GM23338 (cell line): Measurements from ENCODE around the gene CCN6. TPM values are rescaled to one million over a fixed set of nuclear protein-coding genes. Genes with fewer than 3 reads are reported as not detected.

Experiments
- ATAC-seq: fragments of 200-7000 bp; cut with Tn5 transposase; 3 replicates; pipeline ENCODE4 v1.9.1; 2020
- DNase-seq: peaks from one replicate; pipeline ENCODE4 v3.0.0-alpha.2; 2015; ENCODE audit warnings: low spot score
- H2AFZ ChIP-seq: fragments of 200-600 bp; sonication (generic); 2 replicates; pipeline ENCODE4 v1.8.0; 2016; ENCODE audit warnings: antibody characterized with exemption, mild to moderate bottlenecking, moderate library complexity
- H3F3A ChIP-seq: fragments of 200-600 bp; sonication (generic); replicated peaks from 2 replicates; pipeline ENCODE4 v1.8.0; 2017; ENCODE audit warnings: antibody characterized with exemption, mixed run types, low read depth
- H3K27ac ChIP-seq: fragments of 200-600 bp; sonication (generic); 2 replicates; pipeline ENCODE4 v1.6.1; 2016; ENCODE audit warnings: low read depth
- H3K27me3 ChIP-seq: fragments of 200-600 bp; sonication (generic); 2 replicates; pipeline ENCODE4 v1.8.0; 2016; ENCODE audit warnings: mild to moderate bottlenecking, mixed run types, moderate library complexity; ENCODE audit not compliant: insufficient read depth
- H3K36me3 ChIP-seq: fragments of 200-600 bp; sonication (generic); 2 replicates; pipeline ENCODE4 v1.8.0; 2016; ENCODE audit warnings: mild to moderate bottlenecking; ENCODE audit not compliant: insufficient read depth
- H3K4me1 ChIP-seq: fragments of 200-600 bp; sonication (generic); 2 replicates; pipeline ENCODE4 v1.8.0; 2016; ENCODE audit warnings: mild to moderate bottlenecking, moderate library complexity; ENCODE audit not compliant: insufficient read depth
- H3K4me2 ChIP-seq: fragments of 200-600 bp; sonication (generic); 2 replicates; pipeline ENCODE4 v1.7.1; 2017; ENCODE audit warnings: mixed run types
- H3K4me3 ChIP-seq: fragments of 200-600 bp; sonication (generic); 2 replicates; pipeline ENCODE4 v1.6.1; 2016; ENCODE audit warnings: mixed run types
- H3K79me2 ChIP-seq: fragments of 200-600 bp; sonication (generic); replicated peaks from 2 replicates; pipeline ENCODE4 v1.8.0; 2017; ENCODE audit warnings: mild to moderate bottlenecking; ENCODE audit not compliant: insufficient read depth
- H3K9me2 ChIP-seq: fragments of 200-600 bp; sonication (generic); 2 replicates; pipeline ENCODE4 v1.8.0; 2017; ENCODE audit not compliant: insufficient read depth
- H4K20me1 ChIP-seq: fragments of 200-600 bp; sonication (generic); replicated peaks from 2 replicates; pipeline ENCODE4 v1.8.0; 2017; ENCODE audit warnings: mild to moderate bottlenecking; ENCODE audit not compliant: insufficient read depth
- H3K27ac Mint-ChIP-seq: 2 replicates; pipeline ENCODE4 v1.8.0; 2020; ENCODE audit warnings: inconsistent platforms, mild to moderate bottlenecking, moderate library complexity, mixed read lengths
- H3K27me3 Mint-ChIP-seq: 3 replicates; pipeline ENCODE4 v1.8.0; 2022; ENCODE audit warnings: low read depth, mild to moderate bottlenecking, moderate library complexity, mixed read lengths, inconsistent platforms; ENCODE audit not compliant: insufficient read depth, poor library complexity
- H3K36me3 Mint-ChIP-seq: 3 replicates; pipeline ENCODE4 v1.8.0; 2021; ENCODE audit warnings: low read depth, mild to moderate bottlenecking, inconsistent platforms, moderate library complexity, mixed read lengths
- H3K4me1 Mint-ChIP-seq: 3 replicates; pipeline ENCODE4 v1.8.0; 2020; ENCODE audit warnings: mild to moderate bottlenecking, inconsistent platforms, mixed read lengths
- H3K4me3 Mint-ChIP-seq: 3 replicates; pipeline ENCODE4 v1.8.0; 2021; ENCODE audit warnings: moderate library complexity, mild to moderate bottlenecking, inconsistent platforms, mixed read lengths
- H3K9me3 Mint-ChIP-seq: 3 replicates; pipeline ENCODE4 v1.8.0; 2020; ENCODE audit warnings: moderate library complexity, mild to moderate bottlenecking, inconsistent platforms, mixed read lengths
- CREB1 ChIP-seq: fragments of 250-450 bp; sonication (Bioruptor Pico); IDR thresholded peaks from 2 replicates; pipeline ENCODE4 v1.5.0; 2020; ENCODE audit warnings: low read depth, mild to moderate bottlenecking, moderate library complexity
- CTCF ChIP-seq, 2 experiments: fragments of 200-600 bp in 1 of 2; sonication (generic) in 1 of 2; conservative IDR thresholded peaks; 2 replicates each; pipeline versions ENCODE4 v1.5.1 to v1.6.1; 2016 to 2017; ENCODE audit warnings: antibody characterized with exemption in 2 of 2, low read depth in 2 of 2, mild to moderate bottlenecking in 2 of 2, moderate library complexity in 1 of 2
- EZH2 ChIP-seq: fragments of 200-600 bp; sonication (generic); IDR thresholded peaks from one replicate; pipeline ENCODE4 v1.8.0; 2017; ENCODE audit warnings: antibody characterized with exemption, mild to moderate bottlenecking, low read depth; ENCODE audit not compliant: unreplicated experiment
- EZH2phosphoT487 ChIP-seq: fragments of 200-600 bp; sonication (generic); IDR thresholded peaks from one replicate; pipeline ENCODE4 v1.8.1; 2018; ENCODE audit warnings: antibody characterized with exemption; ENCODE audit not compliant: unreplicated experiment
- JUNB ChIP-seq: IDR thresholded peaks from one replicate; pipeline ENCODE4 v1.6.1; 2016; ENCODE audit warnings: antibody characterized with exemption; ENCODE audit not compliant: unreplicated experiment
- NANOG ChIP-seq: IDR thresholded peaks from 2 replicates; pipeline ENCODE4 v1.6.1; 2016; ENCODE audit warnings: antibody characterized with exemption, borderline replicate concordance
- POLR2AphosphoS5 ChIP-seq: IDR thresholded peaks from 2 replicates; pipeline ENCODE4 v1.6.1; 2016; ENCODE audit warnings: antibody characterized with exemption, low read depth
- REST ChIP-seq: IDR thresholded peaks from one replicate; pipeline ENCODE4 v1.6.1; 2018; ENCODE audit warnings: antibody characterized with exemption; ENCODE audit not compliant: unreplicated experiment
- ZNF114 ChIP-seq: fragments of 250-450 bp; sonication (Bioruptor Pico); IDR thresholded peaks from 2 replicates; pipeline ENCODE4 v1.5.0; 2020; ENCODE audit warnings: mild to moderate bottlenecking, moderate library complexity
- ZNF331 ChIP-seq: fragments of 250-450 bp; sonication (Bioruptor Pico); IDR thresholded peaks from 2 replicates; pipeline ENCODE4 v1.5.0; 2020; ENCODE audit warnings: low read depth, mild to moderate bottlenecking, moderate library complexity
- polyA plus RNA-seq: library from polyadenylated mRNA; unstranded; fragments of >200 nt; fragmentation: Nextera tagmentation; extraction: Ambion mirVana; gene quantifications from 2 replicates; pipeline ENCODE4 v1.2.1, GENCODE V29; 2016
- total RNA-seq: library from RNA; depleted of rRNA; stranded (reverse); fragments of >200 nt; shearing (Covaris generic); gene quantifications from 2 replicates; pipeline ENCODE4 v1.2.3, GENCODE V29; 2014
- TF ChIP-seq, protein P1 (sequence below): IDR thresholded peaks from 2 replicates; pipeline ENCODE4 v1.6.1; 2016; ENCODE audit warnings: antibody characterized with exemption
- TF ChIP-seq, protein P2 (sequence below): fragments of 250-450 bp; sonication (Bioruptor Pico); IDR thresholded peaks from 2 replicates; pipeline ENCODE4 v1.5.0; 2020; ENCODE audit warnings: mild to moderate bottlenecking, moderate library complexity

Gene CCN6
- total and polyA plus RNA-seq, 2 experiments from 2014 or later, result 0.65 TPM; not detected in 1

GRCh38 chr6:112117554-112117953 lies 63.6 kb downstream of the CCN6 start (continued):
- TF ChIP-seq CTCF (conservative IDR thresholded peaks at IDR 0.05; ENCODE audit: low read depth in 2 of 2) (no peak), ZNF331 (CRISPR knock-in tag) (no peak), POLR2AphosphoS5 (no peak), ZNF114 (no peak), NANOG (no peak), CREB1 (no peak), EZH2 (no peak)

DNA sequence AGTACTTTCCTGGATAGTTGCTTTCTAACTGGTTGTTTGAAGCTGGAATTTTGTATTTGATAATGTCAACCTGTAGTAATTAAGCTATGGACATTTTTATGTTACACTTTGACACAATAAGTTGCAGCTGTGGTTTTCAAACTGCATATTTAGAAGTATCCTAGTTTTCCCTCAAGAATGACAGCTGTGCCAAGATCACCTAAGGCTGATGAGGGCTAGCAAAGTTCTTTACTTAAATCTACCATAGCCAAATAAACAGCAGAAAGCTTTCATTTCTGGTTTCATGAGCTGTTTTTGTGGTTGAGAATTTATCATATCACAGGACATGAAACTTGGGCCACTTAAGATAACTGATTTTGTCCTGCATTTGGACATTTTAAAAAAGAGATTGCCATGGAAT lies 64.1 kb downstream of the CCN6 start:
- ATAC-seq (no peak), DNase-seq (no peak)
- H4K20me1 ChIP-seq, result no peaks in the 10 kb centered on the region
- no peaks in the 10 kb centered on the region for H3K36me3 ChIP-seq
- H3K27me3 ChIP-seq, result no peaks in the 10 kb centered on the region
- H2AFZ ChIP-seq, result no peak overlapping the region
- H3K4me2 ChIP-seq, result no peak overlapping the region
- H3K36me3 Mint-ChIP-seq, result no peaks in the 10 kb centered on the region
- H3K4me3 Mint-ChIP-seq, result no peak overlapping the region
- no peaks in the 10 kb centered on the region for H3K9me2 ChIP-seq
- H3K4me1 ChIP-seq, result no peaks in the 10 kb centered on the region
- H3K27me3 Mint-ChIP-seq, result no peaks in the 10 kb centered on the region
- no peaks in the 10 kb centered on the region; the same call in 2 of the 3 replicates for H3K9me3 Mint-ChIP-seq
- H3K27ac ChIP-seq, result no peak overlapping the region
- H3K4me1 Mint-ChIP-seq, result peaks cover 3% of the 10 kb centered on the region
- H3F3A ChIP-seq, result no peaks in the 10 kb centered on the region
- H3K4me3 ChIP-seq, result no peak overlapping the region
- no peak overlapping the region for H3K27ac Mint-ChIP-seq
- H3K79me2 ChIP-seq, result no peaks in the 10 kb centered on the region
- TF ChIP-seq ZNF114 (no peak), JUNB (no peak), REST (no peak), ZNF331 (CRISPR knock-in tag) (no peak), NANOG (no peak), CREB1 (no peak), EZH2phosphoT487 (no peak)
- TF ChIP-seq, protein P1, sequence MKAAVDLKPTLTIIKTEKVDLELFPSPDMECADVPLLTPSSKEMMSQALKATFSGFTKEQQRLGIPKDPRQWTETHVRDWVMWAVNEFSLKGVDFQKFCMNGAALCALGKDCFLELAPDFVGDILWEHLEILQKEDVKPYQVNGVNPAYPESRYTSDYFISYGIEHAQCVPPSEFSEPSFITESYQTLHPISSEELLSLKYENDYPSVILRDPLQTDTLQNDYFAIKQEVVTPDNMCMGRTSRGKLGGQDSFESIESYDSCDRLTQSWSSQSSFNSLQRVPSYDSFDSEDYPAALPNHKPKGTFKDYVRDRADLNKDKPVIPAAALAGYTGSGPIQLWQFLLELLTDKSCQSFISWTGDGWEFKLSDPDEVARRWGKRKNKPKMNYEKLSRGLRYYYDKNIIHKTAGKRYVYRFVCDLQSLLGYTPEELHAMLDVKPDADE, result no peak
- TF ChIP-seq, protein P2, sequence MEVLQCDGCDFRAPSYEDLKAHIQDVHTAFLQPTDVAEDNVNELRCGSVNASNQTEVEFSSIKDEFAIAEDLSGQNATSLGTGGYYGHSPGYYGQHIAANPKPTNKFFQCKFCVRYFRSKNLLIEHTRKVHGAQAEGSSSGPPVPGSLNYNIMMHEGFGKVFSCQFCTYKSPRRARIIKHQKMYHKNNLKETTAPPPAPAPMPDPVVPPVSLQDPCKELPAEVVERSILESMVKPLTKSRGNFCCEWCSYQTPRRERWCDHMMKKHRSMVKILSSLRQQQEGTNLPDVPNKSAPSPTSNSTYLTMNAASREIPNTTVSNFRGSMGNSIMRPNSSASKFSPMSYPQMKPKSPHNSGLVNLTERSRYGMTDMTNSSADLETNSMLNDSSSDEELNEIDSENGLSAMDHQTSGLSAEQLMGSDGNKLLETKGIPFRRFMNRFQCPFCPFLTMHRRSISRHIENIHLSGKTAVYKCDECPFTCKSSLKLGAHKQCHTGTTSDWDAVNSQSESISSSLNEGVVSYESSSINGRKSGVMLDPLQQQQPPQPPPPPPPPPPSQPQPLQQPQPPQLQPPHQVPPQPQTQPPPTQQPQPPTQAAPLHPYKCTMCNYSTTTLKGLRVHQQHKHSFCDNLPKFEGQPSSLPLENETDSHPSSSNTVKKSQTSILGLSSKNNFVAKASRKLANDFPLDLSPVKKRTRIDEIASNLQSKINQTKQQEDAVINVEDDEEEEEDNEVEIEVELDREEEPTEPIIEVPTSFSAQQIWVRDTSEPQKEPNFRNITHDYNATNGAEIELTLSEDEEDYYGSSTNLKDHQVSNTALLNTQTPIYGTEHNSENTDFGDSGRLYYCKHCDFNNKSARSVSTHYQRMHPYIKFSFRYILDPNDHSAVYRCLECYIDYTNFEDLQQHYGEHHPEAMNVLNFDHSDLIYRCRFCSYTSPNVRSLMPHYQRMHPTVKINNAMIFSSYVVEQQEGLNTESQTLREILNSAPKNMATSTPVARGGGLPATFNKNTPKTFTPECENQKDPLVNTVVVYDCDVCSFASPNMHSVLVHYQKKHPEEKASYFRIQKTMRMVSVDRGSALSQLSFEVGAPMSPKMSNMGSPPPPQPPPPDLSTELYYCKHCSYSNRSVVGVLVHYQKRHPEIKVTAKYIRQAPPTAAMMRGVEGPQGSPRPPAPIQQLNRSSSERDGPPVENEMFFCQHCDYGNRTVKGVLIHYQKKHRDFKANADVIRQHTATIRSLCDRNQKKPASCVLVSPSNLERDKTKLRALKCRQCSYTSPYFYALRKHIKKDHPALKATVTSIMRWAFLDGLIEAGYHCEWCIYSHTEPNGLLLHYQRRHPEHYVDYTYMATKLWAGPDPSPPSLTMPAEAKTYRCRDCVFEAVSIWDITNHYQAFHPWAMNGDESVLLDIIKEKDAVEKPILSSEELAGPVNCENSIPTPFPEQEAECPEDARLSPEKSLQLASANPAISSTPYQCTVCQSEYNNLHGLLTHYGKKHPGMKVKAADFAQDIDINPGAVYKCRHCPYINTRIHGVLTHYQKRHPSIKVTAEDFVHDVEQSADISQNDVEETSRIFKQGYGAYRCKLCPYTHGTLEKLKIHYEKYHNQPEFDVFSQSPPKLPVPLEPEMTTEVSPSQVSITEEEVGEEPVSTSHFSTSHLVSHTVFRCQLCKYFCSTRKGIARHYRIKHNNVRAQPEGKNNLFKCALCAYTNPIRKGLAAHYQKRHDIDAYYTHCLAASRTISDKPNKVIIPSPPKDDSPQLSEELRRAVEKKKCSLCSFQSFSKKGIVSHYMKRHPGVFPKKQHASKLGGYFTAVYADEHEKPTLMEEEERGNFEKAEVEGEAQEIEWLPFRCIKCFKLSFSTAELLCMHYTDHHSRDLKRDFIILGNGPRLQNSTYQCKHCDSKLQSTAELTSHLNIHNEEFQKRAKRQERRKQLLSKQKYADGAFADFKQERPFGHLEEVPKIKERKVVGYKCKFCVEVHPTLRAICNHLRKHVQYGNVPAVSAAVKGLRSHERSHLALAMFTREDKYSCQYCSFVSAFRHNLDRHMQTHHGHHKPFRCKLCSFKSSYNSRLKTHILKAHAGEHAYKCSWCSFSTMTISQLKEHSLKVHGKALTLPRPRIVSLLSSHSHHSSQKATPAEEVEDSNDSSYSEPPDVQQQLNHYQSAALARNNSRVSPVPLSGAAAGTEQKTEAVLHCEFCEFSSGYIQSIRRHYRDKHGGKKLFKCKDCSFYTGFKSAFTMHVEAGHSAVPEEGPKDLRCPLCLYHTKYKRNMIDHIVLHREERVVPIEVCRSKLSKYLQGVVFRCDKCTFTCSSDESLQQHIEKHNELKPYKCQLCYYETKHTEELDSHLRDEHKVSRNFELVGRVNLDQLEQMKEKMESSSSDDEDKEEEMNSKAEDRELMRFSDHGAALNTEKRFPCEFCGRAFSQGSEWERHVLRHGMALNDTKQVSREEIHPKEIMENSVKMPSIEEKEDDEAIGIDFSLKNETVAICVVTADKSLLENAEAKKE (CRISPR knock-in tag), result no peak
